NCI-H1105 treated with DMSO at 0.1 percent for 48 hours (cell line): ENCODE data around the gene TOP2B.

Source experiments
- DNase-seq: peaks from one replicate; lab custom pipeline; 2025; lab: John Stamatoyannopoulos, UW

TOP2B gene

DNA sequence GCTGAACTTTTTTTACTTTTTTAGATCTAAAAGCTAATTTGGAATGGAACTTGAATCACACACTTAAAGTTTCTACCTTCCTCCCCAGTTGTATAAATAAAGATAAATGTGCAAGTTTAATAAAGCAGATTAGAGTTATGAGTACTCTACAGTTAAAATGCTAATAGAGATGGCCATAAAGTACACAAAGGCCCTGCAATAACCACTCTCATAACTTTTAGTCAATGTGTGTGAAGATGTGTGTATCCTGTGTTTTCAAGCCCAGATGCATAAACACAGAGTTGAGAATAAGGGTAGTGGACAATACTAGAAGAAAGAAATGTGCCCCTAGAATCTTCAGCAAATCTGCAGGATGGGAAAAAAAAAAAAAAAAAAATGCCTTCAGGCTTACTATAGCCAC, 45.3 kb downstream of the TOP2B start:
- DNase-seq: no peak

DNA sequence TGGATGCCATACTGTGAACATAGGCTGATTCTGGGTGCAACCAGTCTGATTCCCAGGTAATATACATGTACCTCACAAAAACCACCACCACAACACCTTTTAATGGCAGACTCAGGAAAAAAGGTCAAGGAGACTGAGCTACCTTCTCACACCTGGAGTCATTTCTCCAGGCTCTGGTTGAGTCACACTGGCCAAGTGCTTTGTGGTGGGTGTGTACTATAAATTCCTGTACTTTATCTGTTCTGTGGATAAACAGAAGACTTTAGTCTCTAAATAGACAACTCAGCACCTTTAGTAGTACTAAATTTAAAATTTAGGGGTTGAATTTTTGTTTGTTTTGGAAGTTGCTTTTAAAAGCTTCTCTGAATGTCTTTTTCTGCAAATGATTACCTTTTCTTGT, 46.7 kb downstream of the TOP2B start:
- DNase-seq: no peak

DNA sequence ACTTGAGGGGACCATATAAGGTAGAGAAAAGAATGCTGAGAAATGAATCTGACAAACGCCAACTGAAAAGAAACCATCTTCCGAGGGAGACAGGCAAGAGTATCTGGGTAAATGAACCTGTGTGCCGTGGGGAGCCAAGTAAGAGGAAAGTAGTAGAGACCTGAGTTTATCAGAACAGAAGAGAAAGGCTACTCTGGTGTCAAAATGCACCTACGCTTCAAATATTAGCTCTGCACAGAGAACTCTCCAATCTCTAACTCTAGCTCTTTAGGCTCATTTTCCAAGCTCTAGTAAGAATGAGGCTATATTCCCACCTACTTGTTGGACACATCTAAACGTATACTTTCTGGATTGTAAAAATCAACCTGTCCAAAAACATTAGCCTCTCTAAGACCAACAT, 53.5 kb downstream of the TOP2B start:
- DNase-seq: no peak

DNA sequence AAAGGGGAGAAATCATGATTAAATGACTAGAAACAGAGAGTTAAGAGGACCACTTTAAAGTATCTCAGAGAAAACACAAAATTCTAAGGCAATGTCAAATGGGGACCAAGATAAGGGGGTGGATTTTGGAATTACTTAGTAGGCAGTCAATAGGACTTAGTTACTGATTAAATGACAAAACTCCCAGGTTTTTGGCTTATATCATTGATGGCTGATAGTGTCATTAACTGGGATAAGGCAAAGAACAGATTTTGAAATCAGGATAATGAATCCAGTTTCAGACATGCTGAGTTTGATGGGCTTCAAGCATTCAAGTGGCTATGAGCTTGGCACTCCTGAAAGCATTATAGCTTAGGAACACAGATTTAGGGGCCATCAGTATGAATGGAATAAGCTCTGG, 53.9 kb downstream of the TOP2B start:
- no peak for DNase-seq

DNA sequence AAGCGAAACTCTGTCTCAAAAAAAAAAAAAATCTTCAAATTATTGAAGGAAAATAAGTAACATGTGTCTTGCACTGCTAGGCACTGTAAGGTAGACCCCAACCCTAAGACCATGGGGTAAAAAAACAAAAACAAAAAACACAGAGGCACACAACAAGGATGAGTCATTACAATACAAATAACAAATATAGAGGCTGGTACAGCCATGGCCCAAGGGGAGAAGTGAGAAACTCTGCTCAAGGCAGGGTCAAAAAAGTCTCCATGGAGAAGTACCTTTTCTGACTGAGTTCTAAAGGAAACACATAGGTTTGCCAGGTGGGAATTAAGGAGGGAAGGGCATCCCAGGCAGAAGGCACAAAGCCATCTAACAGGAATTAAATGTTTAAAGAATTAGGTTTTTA, 54.5 kb downstream of the TOP2B start:
- DNase-seq: no peak

DNA sequence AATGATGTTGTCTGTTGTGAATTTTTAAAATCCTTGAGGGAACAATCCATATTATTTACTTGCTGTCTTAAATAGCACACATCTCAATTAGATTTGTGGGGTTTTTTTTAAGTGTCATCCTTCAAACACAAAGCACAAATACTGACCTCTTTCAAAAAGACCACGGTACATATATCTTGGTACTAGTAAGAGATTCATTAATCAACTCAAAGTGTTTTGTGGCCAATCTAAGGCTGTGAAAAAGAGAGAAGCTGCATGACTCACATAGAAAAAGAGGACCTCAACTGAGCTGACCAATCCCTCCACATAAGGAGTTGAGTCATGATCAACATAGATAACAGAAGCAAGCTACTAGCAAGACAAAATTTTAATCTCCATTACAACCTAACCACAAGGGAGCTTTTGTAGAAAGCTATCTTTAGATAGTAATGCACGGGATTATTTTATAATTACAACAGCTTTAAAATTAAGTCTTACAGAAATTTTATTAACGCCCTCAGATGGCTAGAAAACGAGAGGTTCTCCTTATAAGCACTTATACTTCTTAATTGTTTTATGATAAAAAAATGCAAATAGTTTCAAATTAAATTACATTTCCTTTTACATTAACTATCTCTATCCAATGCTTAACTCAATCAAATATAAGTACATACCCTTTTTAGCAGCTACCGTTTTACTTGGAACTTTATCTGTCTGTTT, 60.5 kb downstream of the TOP2B start:
- DNase-seq: no peak

DNA sequence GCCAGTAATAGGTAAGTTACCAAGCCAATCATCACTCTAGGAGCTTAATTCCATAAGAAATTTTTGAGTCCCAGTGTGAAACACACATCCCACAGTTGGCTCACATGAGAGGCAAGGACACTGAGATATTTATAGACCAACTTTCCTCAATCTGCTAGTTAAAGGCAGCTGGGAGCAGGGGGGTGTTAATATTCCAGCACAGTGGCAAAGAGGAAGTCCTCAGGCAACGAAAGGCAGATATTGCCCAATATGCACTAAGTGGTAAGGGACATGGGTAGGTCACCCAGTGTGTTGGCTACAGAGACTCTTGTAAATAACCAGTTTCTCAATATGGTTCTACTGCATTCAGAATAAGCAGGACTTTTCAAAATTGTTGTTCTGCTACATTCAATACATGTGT, 61.0 kb downstream of the TOP2B start:
- no peak for DNase-seq

DNA sequence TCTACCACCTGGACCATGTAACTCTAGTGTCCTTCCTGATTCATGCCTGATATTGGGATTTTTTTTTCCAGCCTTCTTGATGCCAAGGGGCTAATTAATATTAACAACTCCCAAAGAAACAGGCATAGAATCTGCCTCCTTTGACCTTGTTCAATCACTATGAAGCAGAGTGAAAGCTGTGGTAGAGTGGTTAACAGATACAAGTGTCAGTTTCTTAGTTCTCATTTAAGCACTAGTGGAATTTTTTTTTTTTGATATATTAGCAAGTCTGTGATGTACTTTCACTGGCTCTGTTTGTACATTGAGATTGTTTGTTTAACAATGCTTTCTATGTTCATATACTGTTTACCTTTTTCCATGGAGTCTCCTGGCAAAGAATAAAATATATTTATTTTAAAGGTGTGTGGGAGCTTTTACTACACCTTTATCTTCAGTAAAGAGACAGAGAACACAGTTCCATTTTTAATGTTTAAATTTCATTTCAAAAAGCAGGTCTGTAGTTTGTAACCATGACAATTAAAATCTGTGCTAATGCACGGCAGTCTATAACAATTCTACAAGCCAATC, 67.1 kb downstream of the TOP2B start:
- DNase-seq: peak; percentile 35

DNA sequence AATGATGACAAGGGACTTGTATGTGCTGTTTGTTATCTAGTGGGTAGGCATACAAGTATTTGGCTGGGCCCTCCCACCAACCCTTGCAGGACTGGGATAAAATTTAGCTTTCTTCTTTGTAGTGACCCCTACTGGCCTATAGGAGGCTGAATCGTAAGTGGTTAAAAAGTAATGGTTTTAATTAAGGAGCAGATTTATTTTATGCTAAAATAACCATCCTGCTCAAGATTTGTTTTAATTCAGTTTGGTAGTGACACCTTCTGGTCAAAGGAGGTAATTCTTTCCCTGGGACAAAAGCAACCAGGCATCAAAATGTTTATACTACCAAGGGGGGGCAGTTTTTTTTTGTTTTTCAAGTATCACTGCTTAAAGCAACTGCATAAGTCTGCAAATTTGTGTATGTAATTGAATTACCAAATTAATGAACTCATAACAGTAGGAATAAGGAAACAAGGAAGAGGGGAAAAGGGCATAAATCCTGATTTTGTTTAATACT, 70.7 kb downstream of the TOP2B start:
- DNase-seq: peak; percentile 17

DNA sequence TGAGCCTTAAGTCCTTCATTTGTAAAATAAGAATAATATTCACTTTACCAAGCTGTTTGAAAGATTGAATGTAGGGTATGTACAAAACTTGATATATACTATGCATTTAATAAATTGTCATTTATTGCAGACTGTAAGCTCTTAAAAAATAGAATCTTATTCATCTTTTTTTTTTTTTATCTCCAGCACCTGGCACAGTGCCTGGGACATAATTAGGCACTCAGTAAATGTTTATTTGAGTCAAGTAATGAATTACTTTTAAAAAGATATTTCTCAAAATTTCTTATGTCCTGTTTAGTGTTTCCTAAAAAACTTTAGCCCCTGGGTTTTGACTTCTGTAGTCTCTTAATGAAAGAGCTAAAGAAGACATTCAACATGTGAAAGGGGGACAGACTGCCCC, 71.7 kb downstream of the TOP2B start:
- no peak for DNase-seq

DNA sequence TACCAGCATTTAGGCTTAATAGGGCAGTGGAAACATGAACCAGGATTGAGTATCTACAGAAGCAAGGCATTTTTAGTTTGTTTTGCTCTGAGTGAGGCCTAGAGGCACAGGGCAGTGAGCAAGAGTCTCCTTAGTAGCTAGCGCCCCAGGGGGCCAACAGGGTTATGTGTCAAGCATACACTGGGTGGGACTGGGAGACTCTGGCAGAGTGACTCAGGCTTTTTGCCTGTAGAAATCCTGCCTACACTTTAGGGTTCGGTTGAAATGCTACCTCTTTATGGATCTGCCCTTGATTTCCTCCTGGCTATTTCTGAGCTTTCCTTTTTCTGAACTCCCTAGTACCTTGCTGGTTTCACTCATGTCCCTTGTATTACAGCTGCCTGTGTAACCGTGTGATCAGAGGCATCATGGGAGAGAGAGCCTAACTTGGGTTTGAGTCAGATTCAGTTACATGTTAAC, 72.2 kb downstream of the TOP2B start:
- DNase-seq: no peak

DNA sequence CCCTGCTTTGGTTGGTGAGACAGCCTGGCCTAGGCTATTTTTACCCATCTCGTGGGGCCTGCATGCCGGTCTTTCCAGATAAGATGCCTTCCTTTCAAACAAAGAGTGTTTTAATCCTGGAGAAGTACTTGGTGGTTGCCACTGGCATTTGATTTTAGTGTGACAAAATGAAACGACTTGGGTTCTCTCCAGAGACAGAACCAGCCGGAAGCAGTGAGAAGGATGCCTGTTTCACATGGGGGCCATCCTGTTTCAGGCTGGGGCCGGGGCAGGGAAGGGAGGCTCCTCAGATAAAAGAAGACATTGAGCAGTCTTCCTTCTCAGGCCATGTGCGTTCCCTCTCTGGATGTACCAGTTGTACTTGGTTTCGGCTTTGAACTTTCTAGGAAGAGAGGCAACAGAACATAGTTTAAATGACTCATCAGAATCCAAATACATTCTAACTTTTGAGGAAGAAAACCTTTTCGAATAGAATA, 74.9 kb downstream of the TOP2B start:
- no peak for DNase-seq

DNA sequence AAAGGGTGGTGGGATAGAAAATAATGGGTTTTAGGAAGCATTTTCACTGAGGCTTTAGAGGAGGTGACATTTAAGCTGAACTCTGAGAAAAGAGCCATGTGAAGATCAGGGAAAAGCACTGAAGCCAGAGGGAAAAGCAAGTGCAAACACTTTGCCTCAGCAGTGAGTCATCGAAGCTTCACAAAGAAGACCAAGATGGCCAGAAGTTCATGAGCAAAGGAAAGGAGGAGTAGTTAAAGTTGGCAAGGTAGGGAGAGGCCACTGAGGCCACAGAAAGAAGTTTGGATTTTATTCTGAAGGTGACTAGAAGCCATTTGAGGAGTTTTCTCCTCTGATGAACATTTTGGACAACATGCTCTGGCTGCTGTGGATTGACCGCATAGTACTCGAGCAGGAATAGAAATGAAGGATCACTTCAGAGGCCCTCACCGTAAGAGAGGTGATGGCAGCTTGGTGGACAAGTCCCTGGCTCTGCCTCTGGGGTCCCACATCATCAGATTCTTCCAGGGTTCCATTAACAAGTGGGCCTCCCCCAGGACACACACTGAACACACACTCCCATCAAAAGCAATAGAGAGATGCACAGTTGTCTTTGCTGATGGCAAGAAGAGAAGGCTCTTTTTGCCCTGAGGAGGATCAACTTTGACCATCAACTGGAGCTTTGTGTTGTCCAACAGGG, 75.5 kb downstream of the TOP2B start:
- no peak for DNase-seq

DNA sequence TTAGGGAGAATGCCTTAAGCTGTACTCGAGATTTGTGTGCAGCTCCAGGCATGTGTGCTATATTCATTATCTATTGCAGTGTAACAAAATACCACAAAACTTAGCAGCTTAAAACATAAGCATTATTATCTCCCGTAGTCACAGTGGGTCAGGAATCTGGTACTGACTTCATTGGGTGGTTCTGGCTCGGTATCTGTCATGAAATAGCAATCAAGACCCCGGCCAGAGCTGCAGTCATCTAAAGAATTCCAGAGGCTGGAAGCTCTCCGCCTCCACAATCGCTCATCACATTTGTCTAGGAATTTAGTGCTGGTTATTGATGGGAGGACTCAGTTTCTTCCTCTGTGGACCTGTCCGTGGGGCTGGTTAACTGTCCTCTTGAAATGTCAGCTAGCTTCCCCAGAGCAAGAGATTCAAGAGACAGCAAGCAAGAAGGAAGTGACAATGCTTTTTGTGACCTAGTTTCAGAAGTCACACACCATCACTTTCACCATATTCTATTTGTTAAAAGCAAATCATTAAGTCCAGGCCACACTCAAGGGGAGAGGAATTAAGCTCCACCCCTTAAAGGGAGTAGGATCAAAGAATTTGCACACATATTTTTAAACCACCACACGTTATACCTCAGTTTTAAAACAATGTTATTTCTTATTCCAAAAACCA, 76.1 kb downstream of the TOP2B start:
- no peak for DNase-seq

DNA sequence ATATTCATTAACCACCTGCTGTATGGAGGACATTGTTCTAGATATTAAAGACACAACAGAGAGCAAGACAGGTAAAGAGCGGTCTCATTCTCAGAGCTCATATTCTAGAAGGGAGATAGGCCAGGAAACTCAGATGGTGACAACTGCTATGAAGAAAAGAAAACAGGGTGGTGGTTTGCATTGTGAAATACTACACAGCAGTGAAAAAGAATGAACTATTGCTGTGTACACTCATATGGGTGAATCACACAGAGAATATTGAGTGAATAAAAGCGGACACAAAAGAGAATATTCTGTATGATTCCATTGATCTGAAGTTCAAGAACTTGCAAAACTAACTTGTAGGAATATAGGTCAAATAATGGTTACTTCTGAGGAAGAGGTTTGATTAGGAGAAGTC, 76.7 kb downstream of the TOP2B start:
- DNase-seq: no peak

DNA sequence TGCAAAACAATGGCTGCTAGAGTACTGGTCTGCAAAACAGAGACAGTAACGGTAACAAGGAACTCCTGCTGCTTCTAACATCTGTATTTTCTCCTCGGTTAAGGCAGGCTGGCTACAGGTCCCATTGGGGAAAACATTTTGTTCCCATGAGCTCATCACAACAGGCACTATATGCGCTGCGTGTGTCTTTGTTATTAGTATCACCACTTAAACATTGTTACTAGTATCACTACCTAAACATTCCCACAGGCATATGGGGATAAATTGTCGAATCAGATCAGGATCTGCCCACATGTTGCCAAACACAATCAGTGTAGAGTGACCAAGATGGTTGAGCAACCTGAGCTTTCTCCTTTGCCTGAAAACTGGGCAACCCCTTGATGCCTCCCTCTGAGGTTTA, 77.2 kb downstream of the TOP2B start:
- no peak for DNase-seq

DNA sequence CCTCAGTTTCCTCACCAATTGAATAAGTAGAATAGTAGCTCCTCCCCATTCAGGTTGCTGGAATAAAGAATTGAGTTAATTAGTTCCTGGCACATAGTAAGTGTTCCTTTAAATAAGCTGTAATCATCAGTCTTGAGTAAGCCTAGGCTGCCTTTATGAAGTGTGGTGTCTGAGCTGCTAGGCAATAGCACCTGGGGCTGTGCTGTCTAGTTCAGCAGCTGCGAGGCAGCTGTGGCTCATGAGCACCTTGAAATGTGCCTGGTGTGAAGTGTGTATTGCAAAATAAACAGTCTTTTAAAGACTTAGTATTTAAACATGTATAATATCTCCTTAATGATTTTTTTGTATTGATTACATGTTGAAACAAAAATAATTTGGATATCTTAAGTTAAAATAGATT, 77.6 kb downstream of the TOP2B start:
- DNase-seq: peak; percentile 4

DNA sequence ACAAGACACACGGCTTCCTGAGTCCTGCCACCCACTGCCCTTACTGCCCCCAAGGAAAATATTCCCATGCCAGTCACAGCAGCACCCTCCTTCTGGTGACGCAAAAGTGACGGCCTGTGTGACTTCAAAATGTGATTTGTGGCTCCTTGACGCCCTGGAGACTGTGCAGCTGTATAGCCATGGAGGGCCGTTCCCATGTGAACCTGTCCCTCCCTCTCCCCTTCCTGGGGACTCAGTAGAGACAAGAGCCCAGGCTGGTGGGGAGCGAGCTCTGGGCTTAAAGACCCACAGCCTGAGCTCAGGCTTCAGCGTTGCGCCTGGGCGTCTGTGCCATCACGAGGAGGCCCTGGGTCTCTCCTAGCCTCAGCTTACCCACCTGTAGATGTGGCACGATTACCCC, 78.2 kb downstream of the TOP2B start:
- no peak for DNase-seq

DNA sequence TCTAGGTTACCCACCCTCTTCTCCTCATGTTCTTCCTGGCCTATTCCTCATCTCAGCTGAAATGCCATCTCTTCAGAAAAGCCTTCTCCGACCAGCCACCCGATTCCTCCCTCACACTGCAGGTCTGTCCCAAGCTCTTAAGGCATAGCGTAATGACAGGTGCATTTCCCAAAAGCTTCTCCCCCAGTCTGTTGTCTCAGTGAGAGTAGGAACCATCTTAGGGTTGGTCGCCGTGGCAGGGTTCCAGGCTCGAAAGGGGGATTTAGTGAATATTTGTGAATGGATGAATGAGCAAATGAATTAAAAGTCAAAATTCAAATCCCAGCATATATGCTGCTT, 78.6 kb downstream of the TOP2B start:
- DNase-seq: no peak

DNA sequence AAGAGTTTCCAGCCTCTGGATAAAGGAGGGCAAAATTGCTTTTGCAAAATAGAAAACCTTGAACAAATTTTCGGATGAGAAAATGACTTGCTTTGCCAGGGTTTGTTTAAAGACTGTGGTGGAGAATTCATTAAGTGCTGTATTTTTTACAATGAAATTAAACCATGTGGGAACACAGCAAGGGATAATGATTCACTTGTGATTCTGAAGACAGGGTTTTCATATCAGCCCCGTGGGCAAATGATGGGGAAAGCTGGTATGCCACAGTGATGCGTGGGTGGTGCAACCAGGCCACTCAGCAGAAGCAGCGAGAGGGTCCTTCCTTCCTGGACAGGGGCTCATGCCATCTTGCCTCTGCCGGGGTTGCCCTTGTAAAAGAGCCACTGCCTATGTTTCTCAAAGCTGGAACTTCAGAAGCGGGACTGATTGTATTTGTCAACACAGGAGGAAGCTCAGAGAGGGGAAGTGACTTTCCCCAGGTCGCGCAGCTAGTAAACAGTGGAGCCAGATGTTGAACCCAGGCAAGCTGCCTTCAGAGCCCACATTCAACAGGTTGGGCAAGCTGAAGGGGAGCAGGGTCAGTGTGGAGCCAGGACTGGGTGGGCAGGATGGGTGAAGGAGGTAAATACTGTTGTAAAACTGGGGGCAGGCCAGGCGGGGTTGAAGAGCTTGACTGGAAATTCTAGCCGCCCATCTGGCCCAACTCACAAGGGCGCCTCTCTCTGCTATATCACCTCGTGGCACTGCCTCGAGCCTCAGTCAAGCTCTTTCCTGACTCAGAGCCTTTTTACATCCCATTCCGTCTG, 79.1 kb downstream of the TOP2B start:
- no peak for DNase-seq

DNA sequence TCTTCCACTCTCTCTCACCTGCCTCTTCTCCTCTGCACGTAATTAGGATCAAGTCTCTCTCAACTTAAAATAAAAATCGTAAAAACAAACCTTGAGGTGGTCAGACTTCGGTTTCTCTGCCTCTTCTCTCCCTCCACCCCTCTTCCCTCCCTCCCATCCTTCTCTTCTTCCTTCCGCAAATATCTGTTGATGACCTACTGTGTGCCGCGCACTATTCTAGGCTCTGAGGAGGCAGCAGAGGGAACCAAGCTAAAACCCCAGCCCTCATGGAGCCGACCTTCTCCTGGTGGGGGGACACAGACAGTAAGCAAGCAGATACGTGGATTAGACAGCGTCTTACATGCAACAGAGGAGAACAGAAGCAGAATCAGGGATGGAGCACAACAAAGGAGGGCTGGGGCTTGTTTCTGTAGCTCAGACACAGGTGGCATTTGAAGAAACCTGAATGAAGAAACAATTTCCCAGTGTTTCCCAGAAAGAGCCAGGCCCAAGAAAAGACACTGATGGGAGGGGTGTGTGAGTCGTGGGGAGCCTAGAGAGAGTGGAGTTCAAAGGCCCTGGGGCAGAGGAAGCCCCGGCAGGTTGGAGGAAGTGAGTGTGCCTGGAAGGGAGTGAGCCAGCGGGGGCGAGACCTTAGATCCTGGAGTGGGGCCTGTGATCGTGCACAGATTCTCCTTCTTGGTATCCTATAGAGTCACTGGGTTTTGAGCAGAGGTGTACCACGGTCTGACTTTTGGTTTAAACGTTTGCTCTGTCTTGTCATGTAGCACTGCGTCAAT, 80.5 kb downstream of the TOP2B start:
- DNase-seq: no peak
